ENCODE results near the gene CA11. TPM values are rescaled to one million over a fixed set of nuclear protein-coding genes. Genes with fewer than 3 reads are reported as not detected.
A peak's percentile ranks its signal among the peaks of the same experiment; 100 is the strongest.

The CA11 gene
- total RNA-seq, 1 donor from 2014 or later, result 9.6 TPM

GRCh38 chr19:48619692-48620585, 26.0 kb downstream of the CA11 start:
- H3K9me3 Mint-ChIP-seq (ENCODE audit: low read depth), result no peaks in the 10 kb centered on the region
- H3K4me3 Mint-ChIP-seq (ENCODE audit: low read depth), result peak overlapping the region; percentile 93
- no peak for TF ChIP-seq CTCF (IDR thresholded peaks at IDR 0.05; ENCODE audit: unreplicated experiment)
- H3K27ac Mint-ChIP-seq, result peak overlapping the region; percentile 99
- H3K27me3 Mint-ChIP-seq, result no peaks in the 10 kb centered on the region
- peaks cover 37% of the 10 kb centered on the region for H3K4me1 Mint-ChIP-seq (ENCODE audit: low read depth)
- peaks cover 11% of the 10 kb centered on the region for H3K36me3 Mint-ChIP-seq (ENCODE audit: insufficient read depth)
- DNase-seq (ENCODE audit: low spot score, unreplicated experiment), result no peak

GRCh38 chr19:48618916-48619691, 26.9 kb downstream of the CA11 start, which contains the start of the genes RPL18 and SPHK2:
RPL18 (minus strand) TSS chr19:48619178; CDS start chr19:48619143, 35 bp downstream.
SPHK2 (plus strand) TSS chr19:48619506; CDS start chr19:48620515, 1,009 bp downstream.
- peaks cover 39% of the 10 kb centered on the region for H3K4me1 Mint-ChIP-seq (ENCODE audit: low read depth)
- peaks cover 11% of the 10 kb centered on the region for H3K36me3 Mint-ChIP-seq (ENCODE audit: insufficient read depth)

GRCh38 chr19:48618278-48618915, 27.6 kb downstream of the CA11 start:
- Mint-ChIP-seq H3K36me3 (ENCODE audit: insufficient read depth) (peaks cover 11% of the 10 kb centered on the region), H3K27me3 (no peaks in the 10 kb centered on the region), H3K9me3 (ENCODE audit: low read depth) (no peaks in the 10 kb centered on the region), H3K4me3 (ENCODE audit: low read depth) (peak overlapping the region; percentile 93), H3K27ac (peak overlapping the region; percentile 99), H3K4me1 (ENCODE audit: low read depth) (peaks cover 37% of the 10 kb centered on the region)
- no peak for DNase-seq (ENCODE audit: low spot score, unreplicated experiment)
- TF ChIP-seq CTCF (IDR thresholded peaks at IDR 0.05; ENCODE audit: unreplicated experiment), result no peak

More at GRCh38 chr19:48618916-48619691, 26.9 kb downstream of the CA11 start, which contains the start of the genes RPL18 and SPHK2:
- TF ChIP-seq CTCF (IDR thresholded peaks at IDR 0.05; ENCODE audit: unreplicated experiment), result no peak
- H3K27ac Mint-ChIP-seq, result peak within 1 kb of the TSS; percentile 99
- no peaks in the 10 kb centered on the region for H3K27me3 Mint-ChIP-seq
- H3K9me3 Mint-ChIP-seq (ENCODE audit: low read depth), result no peaks in the 10 kb centered on the region
- DNase-seq (ENCODE audit: low spot score, unreplicated experiment), result peak; percentile 92
- peak within 1 kb of the TSS; percentile 93 for H3K4me3 Mint-ChIP-seq (ENCODE audit: low read depth)

GRCh38 chr19:48617146-48617937, 28.6 kb downstream of the CA11 start:
- no peak for TF ChIP-seq CTCF (IDR thresholded peaks at IDR 0.05; ENCODE audit: unreplicated experiment)
- H3K4me3 Mint-ChIP-seq (ENCODE audit: low read depth), result peak overlapping the region; percentile 93
- H3K4me1 Mint-ChIP-seq (ENCODE audit: low read depth), result peaks cover 35% of the 10 kb centered on the region
- no peaks in the 10 kb centered on the region for H3K27me3 Mint-ChIP-seq
- peak overlapping the region; percentile 99 for H3K27ac Mint-ChIP-seq
- H3K36me3 Mint-ChIP-seq (ENCODE audit: insufficient read depth), result peaks cover 11% of the 10 kb centered on the region
- no peak for DNase-seq (ENCODE audit: low spot score, unreplicated experiment)
- no peaks in the 10 kb centered on the region for H3K9me3 Mint-ChIP-seq (ENCODE audit: low read depth)
